ENCODE data around the gene CTU2.

DNA sequence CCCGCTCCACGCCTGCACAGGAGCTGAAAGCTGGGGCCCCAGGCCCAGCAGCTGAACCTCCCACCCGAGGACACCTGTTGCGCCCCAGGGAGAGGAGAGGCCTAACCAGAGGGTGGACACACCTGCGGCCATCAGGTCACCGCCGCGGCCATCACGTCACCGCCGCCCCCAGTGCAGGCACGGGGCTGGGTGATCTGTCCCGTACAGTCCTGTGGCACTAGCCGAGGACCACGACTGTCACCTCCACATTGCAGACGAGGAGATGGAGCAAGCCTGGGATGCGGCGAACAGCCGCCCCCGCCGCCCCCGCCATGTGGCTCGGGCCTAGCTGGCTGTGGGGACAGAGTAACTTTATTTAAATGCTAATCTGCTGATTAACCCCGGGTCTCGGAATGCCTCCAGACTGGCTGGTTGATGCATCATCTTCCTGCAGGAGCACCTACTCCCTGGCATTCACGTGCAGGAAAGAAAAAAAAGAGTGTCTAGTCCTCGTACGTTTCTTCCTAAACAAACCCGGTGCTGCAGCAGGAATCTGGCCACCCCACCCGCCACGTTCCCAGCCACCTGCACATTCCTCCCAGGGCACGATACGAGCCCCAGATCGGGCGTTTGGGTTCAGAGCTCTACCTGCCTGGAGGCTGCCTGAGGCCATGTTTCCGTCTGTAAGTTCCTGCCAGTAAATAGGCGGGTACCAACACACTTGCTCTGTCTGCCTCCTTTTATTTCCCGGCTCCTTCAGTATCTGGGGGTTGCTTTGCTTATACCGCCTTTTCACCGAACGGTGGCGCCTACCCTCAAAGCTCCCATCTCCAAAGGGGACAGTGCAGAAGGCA is 48.8 kb downstream of the CTU2 start:
- TF ChIP-seq, protein P1, sequence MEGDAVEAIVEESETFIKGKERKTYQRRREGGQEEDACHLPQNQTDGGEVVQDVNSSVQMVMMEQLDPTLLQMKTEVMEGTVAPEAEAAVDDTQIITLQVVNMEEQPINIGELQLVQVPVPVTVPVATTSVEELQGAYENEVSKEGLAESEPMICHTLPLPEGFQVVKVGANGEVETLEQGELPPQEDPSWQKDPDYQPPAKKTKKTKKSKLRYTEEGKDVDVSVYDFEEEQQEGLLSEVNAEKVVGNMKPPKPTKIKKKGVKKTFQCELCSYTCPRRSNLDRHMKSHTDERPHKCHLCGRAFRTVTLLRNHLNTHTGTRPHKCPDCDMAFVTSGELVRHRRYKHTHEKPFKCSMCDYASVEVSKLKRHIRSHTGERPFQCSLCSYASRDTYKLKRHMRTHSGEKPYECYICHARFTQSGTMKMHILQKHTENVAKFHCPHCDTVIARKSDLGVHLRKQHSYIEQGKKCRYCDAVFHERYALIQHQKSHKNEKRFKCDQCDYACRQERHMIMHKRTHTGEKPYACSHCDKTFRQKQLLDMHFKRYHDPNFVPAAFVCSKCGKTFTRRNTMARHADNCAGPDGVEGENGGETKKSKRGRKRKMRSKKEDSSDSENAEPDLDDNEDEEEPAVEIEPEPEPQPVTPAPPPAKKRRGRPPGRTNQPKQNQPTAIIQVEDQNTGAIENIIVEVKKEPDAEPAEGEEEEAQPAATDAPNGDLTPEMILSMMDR (IDR thresholded peaks at IDR 0.05; ENCODE audit: poor library complexity, severe bottlenecking): no peak
- TF ChIP-seq SMC3 (conservative IDR thresholded peaks at IDR 0.05; ENCODE audit: poor library complexity): no peak
- TF ChIP-seq, protein P2, sequence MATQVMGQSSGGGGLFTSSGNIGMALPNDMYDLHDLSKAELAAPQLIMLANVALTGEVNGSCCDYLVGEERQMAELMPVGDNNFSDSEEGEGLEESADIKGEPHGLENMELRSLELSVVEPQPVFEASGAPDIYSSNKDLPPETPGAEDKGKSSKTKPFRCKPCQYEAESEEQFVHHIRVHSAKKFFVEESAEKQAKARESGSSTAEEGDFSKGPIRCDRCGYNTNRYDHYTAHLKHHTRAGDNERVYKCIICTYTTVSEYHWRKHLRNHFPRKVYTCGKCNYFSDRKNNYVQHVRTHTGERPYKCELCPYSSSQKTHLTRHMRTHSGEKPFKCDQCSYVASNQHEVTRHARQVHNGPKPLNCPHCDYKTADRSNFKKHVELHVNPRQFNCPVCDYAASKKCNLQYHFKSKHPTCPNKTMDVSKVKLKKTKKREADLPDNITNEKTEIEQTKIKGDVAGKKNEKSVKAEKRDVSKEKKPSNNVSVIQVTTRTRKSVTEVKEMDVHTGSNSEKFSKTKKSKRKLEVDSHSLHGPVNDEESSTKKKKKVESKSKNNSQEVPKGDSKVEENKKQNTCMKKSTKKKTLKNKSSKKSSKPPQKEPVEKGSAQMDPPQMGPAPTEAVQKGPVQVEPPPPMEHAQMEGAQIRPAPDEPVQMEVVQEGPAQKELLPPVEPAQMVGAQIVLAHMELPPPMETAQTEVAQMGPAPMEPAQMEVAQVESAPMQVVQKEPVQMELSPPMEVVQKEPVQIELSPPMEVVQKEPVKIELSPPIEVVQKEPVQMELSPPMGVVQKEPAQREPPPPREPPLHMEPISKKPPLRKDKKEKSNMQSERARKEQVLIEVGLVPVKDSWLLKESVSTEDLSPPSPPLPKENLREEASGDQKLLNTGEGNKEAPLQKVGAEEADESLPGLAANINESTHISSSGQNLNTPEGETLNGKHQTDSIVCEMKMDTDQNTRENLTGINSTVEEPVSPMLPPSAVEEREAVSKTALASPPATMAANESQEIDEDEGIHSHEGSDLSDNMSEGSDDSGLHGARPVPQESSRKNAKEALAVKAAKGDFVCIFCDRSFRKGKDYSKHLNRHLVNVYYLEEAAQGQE (IDR thresholded peaks at IDR 0.05; ENCODE audit: borderline replicate concordance): no peak
- no peak for TF ChIP-seq POLR2AphosphoS5 (IDR thresholded peaks at IDR 0.05)
- TF ChIP-seq TAF1 (IDR thresholded peaks at IDR 0.05; ENCODE audit: low read depth): no peak
- no peak for TF ChIP-seq EP300 (conservative IDR thresholded peaks at IDR 0.05; ENCODE audit: poor library complexity, severe bottlenecking)
- TF ChIP-seq EZH2 (IDR thresholded peaks at IDR 0.05; ENCODE audit: borderline replicate concordance, insufficient read depth, low read length, poor library complexity, severe bottlenecking): no peak
- no peak for TF ChIP-seq MXI1 (conservative IDR thresholded peaks at IDR 0.05; ENCODE audit: poor library complexity, severe bottlenecking)
- no peak for TF ChIP-seq RAD21 (conservative IDR thresholded peaks at IDR 0.05)

Data from neural cell (in vitro differentiated cells).